ENCODE measurements around the gene SEPTIN1. TPM values are rescaled to one million over a fixed set of nuclear protein-coding genes. Genes with fewer than 3 reads are reported as not detected.
A peak's percentile ranks its signal among the peaks of the same experiment; 100 is the strongest.

The SEPTIN1 gene
- 1.6 TPM for polyA plus RNA-seq (2013, experiment 1 of 2)
- 2.2 TPM for polyA plus RNA-seq (2013, experiment 2 of 2)

DNA sequence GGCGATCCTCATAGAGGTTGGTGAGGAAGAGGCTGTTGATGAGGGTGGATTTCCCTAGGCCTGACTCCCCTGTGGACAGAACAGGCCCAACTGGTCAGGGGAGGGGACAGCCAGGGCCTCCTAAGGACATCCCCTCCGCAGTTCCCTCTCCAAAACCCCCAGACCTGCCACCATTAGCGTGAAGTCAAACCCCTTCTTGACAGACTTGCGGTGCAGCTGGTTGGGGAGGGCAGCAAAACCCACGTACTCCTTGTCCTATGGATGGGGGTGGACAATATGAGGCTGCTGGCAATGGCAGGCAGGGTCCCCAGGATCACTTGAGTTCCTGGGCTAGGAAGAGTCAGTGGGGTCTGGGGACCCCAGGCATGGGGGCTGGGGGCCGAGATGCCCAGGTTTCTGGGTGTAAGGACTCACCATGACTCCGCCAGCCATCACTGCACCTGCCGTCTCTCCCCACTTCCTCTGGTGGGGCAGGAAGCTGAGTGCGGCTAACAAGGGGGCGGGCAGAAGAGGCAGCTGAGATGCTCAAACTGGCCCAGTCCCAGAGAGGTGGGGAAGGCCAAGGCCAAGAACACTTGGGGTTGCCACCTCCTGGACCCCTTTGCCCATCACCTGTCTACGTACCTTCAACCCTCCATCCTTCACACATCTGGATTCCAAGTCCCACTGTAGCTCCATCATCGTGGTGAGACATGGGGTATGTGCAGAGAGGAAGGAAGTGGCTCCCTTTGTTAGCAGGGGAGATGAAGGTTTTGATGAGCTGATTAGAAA is at the start of gene SEPTIN1:
TSS of gene SEPTIN1 (minus strand) at position 451 of the 771 bp plus-strand sequence. CDS start at position 432, 19 bp downstream.
- Histone ChIP-seq H3K36me3 (ENCODE audit: control insufficient read depth, insufficient read depth, low read length) (peaks cover 8% of the 10 kb centered on the region), H3K4me1 (ENCODE audit: control insufficient read depth, insufficient read depth, low read length, poor library complexity, severe bottlenecking) (peaks cover 10% of the 10 kb centered on the region), H3K4me3 (ENCODE audit: extremely low read depth, insufficient read depth, low read length, poor library complexity, severe bottlenecking) (no peak within 1 kb of the TSS), H3K27ac (ENCODE audit: low read depth, low read length, severe bottlenecking) (peak within 1 kb of the TSS; percentile 10), H3K9me3 (ENCODE audit: control insufficient read depth, low read length) (no peaks in the 10 kb centered on the region)
- 91 to 92% methylated on average over 9 to 11 of the region's 12 CpGs for WGBS, 2 experiments (ENCODE audit: insufficient coverage in 2 of 2)

DNA sequence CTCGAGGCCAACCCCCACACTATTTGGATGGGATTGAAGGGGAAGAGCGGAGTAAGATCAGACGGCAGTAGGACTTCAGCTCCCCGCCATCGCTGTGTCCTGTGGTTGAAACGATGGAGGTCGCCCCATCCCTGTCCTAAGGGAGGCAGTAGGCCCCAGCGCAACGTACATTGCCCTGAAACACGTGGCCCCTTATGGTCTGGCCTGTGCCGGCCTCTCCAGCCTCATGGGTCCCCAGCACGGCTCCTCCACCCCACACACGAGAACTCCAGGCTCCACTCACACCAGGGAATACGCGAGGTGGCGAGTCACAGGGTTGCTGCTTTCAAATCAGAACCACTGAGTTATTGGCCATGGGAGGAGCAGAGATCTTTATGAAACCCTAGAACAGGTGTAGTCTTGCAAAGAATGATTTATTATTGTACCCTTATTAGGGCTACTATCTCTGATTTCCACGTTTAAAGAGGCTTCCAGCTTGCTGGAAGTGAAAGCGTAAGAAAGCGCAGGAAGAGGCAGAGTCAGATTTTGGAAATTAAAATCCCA is 48.1 kb upstream of the SEPTIN1 start:
- Histone ChIP-seq H3K36me3 (ENCODE audit: control insufficient read depth, insufficient read depth, low read length) (peaks cover 24% of the 10 kb centered on the region), H3K9me3 (ENCODE audit: control insufficient read depth, low read length) (no peaks in the 10 kb centered on the region), H3K4me1 (ENCODE audit: control insufficient read depth, insufficient read depth, low read length, poor library complexity, severe bottlenecking) (no peaks in the 10 kb centered on the region), H3K27ac (ENCODE audit: low read depth, low read length, severe bottlenecking) (no peak overlapping the region), H3K4me3 (ENCODE audit: extremely low read depth, insufficient read depth, low read length, poor library complexity, severe bottlenecking) (peak overlapping the region; percentile 15)
- 60 to 73% methylated on average over 10 to 19 of the region's 19 CpGs for WGBS, 2 experiments (ENCODE audit: insufficient coverage in 2 of 2)

DNA sequence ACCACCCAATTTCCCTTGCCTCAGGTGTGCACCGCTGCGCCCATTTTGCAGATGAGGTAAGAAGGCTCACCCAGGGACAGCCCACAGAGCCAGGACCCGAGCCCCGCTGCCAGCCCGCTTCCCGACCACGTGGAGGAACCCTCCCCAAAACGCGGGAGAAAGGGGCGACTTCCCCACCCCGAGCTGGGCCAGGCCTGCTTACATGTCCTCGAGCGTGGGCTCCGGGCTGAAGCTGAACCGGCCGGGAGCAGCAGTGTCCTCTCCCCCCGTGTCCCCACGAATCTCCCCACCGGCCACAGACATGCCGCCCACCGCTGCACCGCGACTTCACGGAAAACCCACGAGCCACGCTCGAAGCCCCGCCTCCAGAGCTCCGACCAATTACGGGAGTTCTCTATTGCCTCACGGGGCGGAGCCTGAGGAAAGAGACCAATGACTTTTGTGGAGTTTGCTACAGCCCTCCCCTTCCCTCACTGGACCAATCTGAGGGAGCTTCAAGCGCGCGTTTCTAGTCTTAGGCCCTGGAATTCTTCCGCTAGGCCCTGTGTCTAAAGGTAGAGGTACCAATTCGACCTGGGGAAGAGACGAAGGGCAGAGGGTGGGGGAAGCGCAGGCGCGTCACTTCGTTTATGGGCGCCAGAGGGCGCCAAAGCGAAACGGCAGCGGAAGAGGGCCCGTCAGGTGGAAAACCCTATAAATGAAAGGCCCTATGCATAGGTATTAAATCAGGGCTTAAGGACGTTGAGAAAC is 47.5 kb upstream of the SEPTIN1 start, which contains the start of gene DCTPP1:
TSS of gene DCTPP1 (minus strand) at position 353 of the 750 bp plus-strand sequence. CDS start at position 303, 50 bp downstream.
- Histone ChIP-seq H3K9me3 (ENCODE audit: control insufficient read depth, low read length) (no peaks in the 10 kb centered on the region), H3K4me1 (ENCODE audit: control insufficient read depth, insufficient read depth, low read length, poor library complexity, severe bottlenecking) (no peaks in the 10 kb centered on the region), H3K4me3 (ENCODE audit: extremely low read depth, insufficient read depth, low read length, poor library complexity, severe bottlenecking) (peak within 1 kb of the TSS; percentile 86), H3K36me3 (ENCODE audit: control insufficient read depth, insufficient read depth, low read length) (peaks cover 30% of the 10 kb centered on the region), H3K27ac (ENCODE audit: low read depth, low read length, severe bottlenecking) (no peak within 1 kb of the TSS)
- 0% methylated on average over 19 to 37 of the region's 49 CpGs for WGBS, 2 experiments (ENCODE audit: insufficient coverage in 2 of 2)

- Histone ChIP-seq H3K4me1 (ENCODE audit: control insufficient read depth, insufficient read depth, low read length, poor library complexity, severe bottlenecking) (no peaks in the 10 kb centered on the region), H3K36me3 (ENCODE audit: control insufficient read depth, insufficient read depth, low read length) (peaks cover 35% of the 10 kb centered on the region), H3K27ac (ENCODE audit: low read depth, low read length, severe bottlenecking) (no peak overlapping the region), H3K9me3 (ENCODE audit: control insufficient read depth, low read length) (no peaks in the 10 kb centered on the region), H3K4me3 (ENCODE audit: extremely low read depth, insufficient read depth, low read length, poor library complexity, severe bottlenecking) (peak overlapping the region; percentile 86)
- 4 to 6% methylated on average over 10 to 11 of the region's 11 CpGs for WGBS, 2 experiments (ENCODE audit: insufficient coverage in 2 of 2)
These were observed 47.0 kb upstream of the SEPTIN1 start for GRCh38 chr16:30429418-30429677.

DNA sequence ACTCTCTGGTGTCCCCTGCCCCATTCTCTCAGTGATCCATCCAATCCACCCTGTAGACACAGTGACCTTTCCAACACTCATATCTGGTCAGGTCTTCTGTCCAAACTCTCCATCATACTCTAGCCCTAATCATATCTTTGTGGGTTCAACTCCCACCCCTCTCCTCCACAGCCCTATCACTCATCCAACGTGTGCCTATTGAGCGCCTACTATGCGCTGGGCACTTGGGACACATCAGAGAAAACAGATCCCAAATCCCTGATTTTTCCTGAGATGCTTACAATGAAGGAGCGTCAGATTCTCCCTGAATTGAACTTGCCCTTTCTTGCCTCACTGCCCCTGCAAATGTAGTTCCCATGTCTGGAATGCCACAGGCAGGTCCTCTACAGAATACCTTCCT is 45.7 kb upstream of the SEPTIN1 start:
- WGBS, 2 experiments (ENCODE audit: insufficient coverage in 2 of 2), result 96 to 97% methylated on average over 4 of the region's 4 CpGs
- Histone ChIP-seq H3K27ac (ENCODE audit: low read depth, low read length, severe bottlenecking) (no peak overlapping the region), H3K36me3 (ENCODE audit: control insufficient read depth, insufficient read depth, low read length) (peaks cover 48% of the 10 kb centered on the region), H3K4me3 (ENCODE audit: extremely low read depth, insufficient read depth, low read length, poor library complexity, severe bottlenecking) (no peak overlapping the region), H3K9me3 (ENCODE audit: control insufficient read depth, low read length) (no peaks in the 10 kb centered on the region), H3K4me1 (ENCODE audit: control insufficient read depth, insufficient read depth, low read length, poor library complexity, severe bottlenecking) (no peaks in the 10 kb centered on the region)

DNA sequence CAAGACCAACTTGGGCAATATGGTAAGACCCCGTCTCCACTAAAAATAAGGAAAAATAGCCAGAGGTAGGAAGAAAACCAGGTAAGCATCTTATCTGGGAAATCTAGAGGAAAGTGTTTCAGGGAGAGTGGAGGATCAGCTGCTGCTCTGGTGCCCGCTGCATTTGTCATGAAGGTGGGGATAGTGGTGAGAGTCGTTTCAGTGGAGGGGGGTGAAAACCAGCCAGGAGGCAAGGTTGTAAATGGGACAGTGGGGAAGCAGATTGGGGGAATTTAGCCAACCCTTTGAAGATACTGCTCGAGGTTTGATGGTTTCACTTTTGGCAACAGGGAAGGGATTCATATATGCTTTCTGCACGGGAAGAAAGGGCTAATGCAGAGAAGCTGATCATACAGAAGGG is 38.6 kb upstream of the SEPTIN1 start:
- 99 to 100% methylated on average over 4 to 5 of the region's 5 CpGs for WGBS, 2 experiments (ENCODE audit: insufficient coverage in 2 of 2)
- peaks cover 57% of the 10 kb centered on the region for H3K36me3 ChIP-seq (ENCODE audit: control insufficient read depth, insufficient read depth, low read length)
- peaks cover 17% of the 10 kb centered on the region for H3K4me1 ChIP-seq (ENCODE audit: control insufficient read depth, insufficient read depth, low read length, poor library complexity, severe bottlenecking)
- no peak overlapping the region for H3K27ac ChIP-seq (ENCODE audit: low read depth, low read length, severe bottlenecking)
- H3K4me3 ChIP-seq (ENCODE audit: extremely low read depth, insufficient read depth, low read length, poor library complexity, severe bottlenecking), result no peak overlapping the region
- no peaks in the 10 kb centered on the region for H3K9me3 ChIP-seq (ENCODE audit: control insufficient read depth, low read length)

- H3K9me3 ChIP-seq (ENCODE audit: control insufficient read depth, low read length), result no peaks in the 10 kb centered on the region
- H3K4me3 ChIP-seq (ENCODE audit: extremely low read depth, insufficient read depth, low read length, poor library complexity, severe bottlenecking), result peak overlapping the region; percentile 24
- peak overlapping the region; percentile 16 for H3K27ac ChIP-seq (ENCODE audit: low read depth, low read length, severe bottlenecking)
- peaks cover 17% of the 10 kb centered on the region for H3K4me1 ChIP-seq (ENCODE audit: control insufficient read depth, insufficient read depth, low read length, poor library complexity, severe bottlenecking)
- peaks cover 43% of the 10 kb centered on the region for H3K36me3 ChIP-seq (ENCODE audit: control insufficient read depth, insufficient read depth, low read length)
- WGBS, 2 experiments (ENCODE audit: insufficient coverage in 2 of 2), result 71 to 75% methylated on average over 22 to 23 of the region's 31 CpGs
These were observed 36.2 kb upstream of the SEPTIN1 start for GRCh38 chr16:30418350-30419181.

DNA sequence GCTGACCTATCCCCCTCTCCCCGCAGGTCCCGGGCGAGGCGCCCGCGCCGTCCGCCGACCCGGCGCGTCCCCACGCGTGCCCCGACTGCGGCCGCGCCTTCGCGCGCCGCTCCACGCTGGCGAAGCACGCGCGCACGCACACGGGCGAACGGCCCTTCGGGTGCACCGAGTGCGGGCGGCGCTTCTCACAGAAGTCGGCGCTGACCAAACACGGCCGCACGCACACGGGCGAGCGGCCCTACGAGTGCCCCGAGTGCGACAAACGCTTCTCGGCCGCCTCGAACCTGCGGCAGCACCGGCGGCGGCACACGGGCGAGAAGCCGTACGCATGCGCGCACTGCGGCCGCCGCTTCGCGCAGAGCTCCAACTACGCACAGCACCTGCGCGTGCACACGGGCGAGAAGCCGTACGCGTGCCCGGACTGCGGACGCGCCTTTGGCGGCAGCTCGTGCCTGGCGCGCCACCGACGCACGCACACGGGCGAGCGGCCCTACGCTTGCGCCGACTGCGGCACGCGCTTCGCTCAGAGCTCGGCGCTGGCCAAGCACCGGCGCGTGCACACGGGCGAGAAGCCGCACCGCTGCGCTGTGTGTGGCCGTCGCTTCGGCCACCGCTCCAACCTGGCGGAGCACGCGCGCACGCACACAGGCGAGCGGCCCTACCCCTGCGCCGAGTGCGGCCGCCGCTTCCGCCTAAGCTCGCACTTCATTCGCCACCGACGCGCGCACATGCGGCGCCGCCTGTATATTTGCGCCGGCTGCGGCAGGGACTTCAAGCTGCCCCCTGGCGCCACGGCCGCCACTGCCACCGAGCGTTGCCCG is 35.4 kb upstream of the SEPTIN1 start:
- Histone ChIP-seq H3K4me3 (ENCODE audit: extremely low read depth, insufficient read depth, low read length, poor library complexity, severe bottlenecking) (peak overlapping the region; percentile 24), H3K4me1 (ENCODE audit: control insufficient read depth, insufficient read depth, low read length, poor library complexity, severe bottlenecking) (peaks cover 17% of the 10 kb centered on the region), H3K36me3 (ENCODE audit: control insufficient read depth, insufficient read depth, low read length) (peaks cover 42% of the 10 kb centered on the region), H3K9me3 (ENCODE audit: control insufficient read depth, low read length) (no peaks in the 10 kb centered on the region), H3K27ac (ENCODE audit: low read depth, low read length, severe bottlenecking) (peak overlapping the region; percentile 16)
- WGBS, 2 experiments (ENCODE audit: insufficient coverage in 2 of 2), result 7 to 12% methylated on average over 135 to 136 of the region's 140 CpGs

DNA sequence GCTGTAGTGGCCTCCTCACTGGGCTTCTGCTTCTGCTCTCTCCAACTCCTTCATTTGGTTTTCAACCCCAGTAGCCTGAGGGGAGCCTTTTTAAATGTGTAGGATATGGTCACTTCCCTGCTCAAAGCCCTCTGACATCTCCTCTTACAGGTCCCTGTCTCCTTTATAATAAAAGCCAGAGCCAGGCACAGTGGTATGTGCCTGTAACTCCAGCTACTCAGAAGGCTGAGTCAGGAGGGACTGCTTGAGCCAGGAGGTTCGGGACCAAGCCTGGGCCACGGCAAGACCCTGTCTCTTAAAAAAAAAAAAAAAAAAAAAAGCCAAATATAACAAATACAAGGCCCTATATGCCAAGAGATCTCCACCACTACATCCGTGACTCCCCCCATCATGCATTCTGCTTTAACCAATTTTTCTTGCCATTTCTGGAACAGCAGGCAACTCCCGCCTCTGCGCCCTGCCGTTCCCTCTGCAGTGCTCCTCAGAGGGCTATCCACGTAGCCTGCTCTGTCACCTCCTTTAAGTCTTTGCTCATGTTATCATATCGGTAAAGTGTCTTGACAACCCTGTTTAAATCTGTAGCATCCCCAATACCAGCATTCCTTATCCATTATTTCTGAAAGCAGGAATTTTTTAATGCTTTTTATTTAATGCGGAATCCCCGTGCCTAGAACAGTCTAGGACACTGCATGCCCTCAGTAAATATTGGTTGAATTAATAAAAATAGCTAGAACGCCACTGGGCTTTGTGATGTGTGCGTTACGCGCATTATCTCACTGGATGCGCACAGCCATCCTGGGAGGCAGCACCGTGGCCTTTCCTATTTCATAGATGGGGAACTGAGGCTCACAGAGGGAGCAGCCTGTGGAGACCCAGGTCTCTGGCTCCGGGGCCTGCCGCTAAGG is 34.5 kb upstream of the SEPTIN1 start:
- H3K27ac ChIP-seq (ENCODE audit: low read depth, low read length, severe bottlenecking), result peak overlapping the region; percentile 5
- H3K4me1 ChIP-seq (ENCODE audit: control insufficient read depth, insufficient read depth, low read length, poor library complexity, severe bottlenecking), result peaks cover 17% of the 10 kb centered on the region
- peak overlapping the region; percentile 24 for H3K4me3 ChIP-seq (ENCODE audit: extremely low read depth, insufficient read depth, low read length, poor library complexity, severe bottlenecking)
- peaks cover 41% of the 10 kb centered on the region for H3K36me3 ChIP-seq (ENCODE audit: control insufficient read depth, insufficient read depth, low read length)
- 79 to 85% methylated on average over 15 of the region's 18 CpGs for WGBS, 2 experiments (ENCODE audit: insufficient coverage in 2 of 2)
- no peaks in the 10 kb centered on the region for H3K9me3 ChIP-seq (ENCODE audit: control insufficient read depth, low read length)
